NCI-H1105 (cell line): ENCODE measurements around the gene DZIP1.

Experiments used
- DNase-seq: peaks from one replicate; lab custom pipeline; 2025; lab: John Stamatoyannopoulos, UW

DZIP1 gene

GRCh38 chr13:95546919-95547318 lies 97.6 kb downstream of the DZIP1 start:
- no peak for DNase-seq

- no peak for DNase-seq
These were observed 100.2 kb downstream of the DZIP1 start for GRCh38 chr13:95544293-95544692.

- no peak for DNase-seq
These were observed 102.5 kb downstream of the DZIP1 start for GRCh38 chr13:95541911-95542474.

- no peak for DNase-seq
These were observed 103.2 kb downstream of the DZIP1 start for GRCh38 chr13:95541308-95541707.

GRCh38 chr13:95540888-95541287 lies 103.6 kb downstream of the DZIP1 start:
- DNase-seq = no peak

GRCh38 chr13:95536632-95537241 lies 107.8 kb downstream of the DZIP1 start:
- no peak for DNase-seq

- no peak for DNase-seq
These were observed 109.3 kb downstream of the DZIP1 start for GRCh38 chr13:95535243-95535642.

- DNase-seq = no peak
These were observed 110.9 kb downstream of the DZIP1 start for GRCh38 chr13:95533545-95534160.

GRCh38 chr13:95530178-95530577 lies 114.3 kb downstream of the DZIP1 start:
- peak; percentile 36 for DNase-seq
